Measurements from ENCODE around the gene SSBP3. TPM values are rescaled to one million over a fixed set of nuclear protein-coding genes. Genes with fewer than 3 reads are reported as not detected.

The SSBP3 gene
- total and polyA plus RNA-seq, 2 of the 13 experiments (the other 11 are each of a cell fraction or from before 2014, with no cell fraction given) = 8.5 to 17.6 TPM

- no peak for TF ChIP-seq NKX3-1 (CRISPR knock-in tag; IDR thresholded peaks at IDR 0.05)
- TF ChIP-seq GZF1 (CRISPR knock-in tag; IDR thresholded peaks at IDR 0.05) = no peak
- TF ChIP-seq MATR3 (CRISPR knock-in tag; IDR thresholded peaks at IDR 0.05) = no peak
- TF ChIP-seq AGO2 (optimal IDR thresholded peaks at IDR 0.05; ENCODE audit: low read depth, low read length) = no peak
- no peak for TF ChIP-seq CTCF (CRISPR knock-in tag; IDR thresholded peaks at IDR 0.05)
- TF ChIP-seq ZNF282 (IDR thresholded peaks at IDR 0.05; ENCODE audit: partially characterized antibody) = no peak
- TF ChIP-seq DNMT3B (CRISPR knock-in tag; conservative IDR thresholded peaks at IDR 0.05) = no peak
These were observed 164.8 kb downstream of the SSBP3 start (continued) for GRCh38 chr1:54241364-54241763.

GRCh38 chr1:54240741-54241335 lies 165.4 kb downstream of the SSBP3 start:
- no peak for FAIRE-seq
- no peak for DNase-seq (ENCODE audit: low spot score)
- H2AFZ ChIP-seq (ENCODE audit: low read length) = no peak overlapping the region
- H3K4me2 ChIP-seq (ENCODE audit: low read depth, low read length) = no peak overlapping the region
- no peak overlapping the region for H3K4me3 ChIP-seq (replicated peaks in 1 of 3; ENCODE audit: insufficient read depth in 1 of 3, low read depth in 2 of 3, low read length in 3 of 3)
- H3K27ac ChIP-seq (ENCODE audit: extremely low read length, insufficient read depth, low read length) = no peak overlapping the region
- H3K9me3 ChIP-seq (ENCODE audit: low read length) = no peaks in the 10 kb centered on the region
- CTCF ChIA-PET (ENCODE audit: low intra/inter-chr PET ratio, low total read pairs) = no interaction called here
- H3K27me3 ChIP-seq (ENCODE audit: control insufficient read depth in 1 of 2, insufficient read depth in 2 of 2, low read length in 2 of 2) = no peaks in the 10 kb centered on the region
- BruUV-seq (replicated peaks) = no TSS peak
- POLR2A ChIA-PET = no interaction called here
- WGBS (ENCODE audit: low lambda C conversion rate) = 100% methylated on average over 3 of the region's 12 CpGs
- no peak for ATAC-seq
- no peaks in the 10 kb centered on the region for H4K20me1 ChIP-seq (ENCODE audit: insufficient read depth, low read length)
- TF ChIP-seq MZF1 (CRISPR knock-in tag; IDR thresholded peaks at IDR 0.05; ENCODE audit: borderline replicate concordance) = no peak
- peak; percentile 89 for TF ChIP-seq ZBTB33 (CRISPR knock-in tag; IDR thresholded peaks at IDR 0.05)
- H3K36me3 ChIP-seq (replicated peaks in 1 of 2; ENCODE audit: control insufficient read depth in 1 of 2, insufficient read depth in 2 of 2, low read length in 2 of 2) = peaks cover 15 to 22% of the 10 kb centered on the region in 2 experiments; a peak in 4 of 5 replicates
- no peak overlapping the region for H3K9ac ChIP-seq (ENCODE audit: insufficient read depth, low read depth, low read length)
- intact Hi-C loops (cut with micrococcal nuclease; ENCODE audit: unreplicated experiment) = no loop called here
- no peaks in the 10 kb centered on the region for H3K79me2 ChIP-seq (ENCODE audit: insufficient read depth, low read length)
- in situ Hi-C loops (cut with HindIII; ENCODE audit: extremely low pct_ligation_motif_present, low pct_unique_long_range_greater_than_20kb) = no loop called here
- H3K4me1 ChIP-seq (ENCODE audit: insufficient read depth, low read length) = no peaks in the 10 kb centered on the region
